KOPT-K1 (cell line): ENCODE measurements around the gene CIT.
"Not testable (repeated sequence)": the region's sequence is repeated elsewhere in the genome, so short reads cannot be mapped to it uniquely, and the experiment has no call there.

ENCODE experiments used
- H3K27ac ChIP-seq: fragments of 200-600 bp; sonication (generic); 2 replicates; pipeline ENCODE4 v1.5.1; 2016; ENCODE audit warnings: antibody characterized with exemption, mild to moderate bottlenecking, low read depth, low read length; ENCODE audit not compliant: poor library complexity, severe bottlenecking
- H3K36me3 ChIP-seq: fragments of 200-600 bp; sonication (generic); 2 replicates; pipeline ENCODE4 v1.5.1; 2017; ENCODE audit warnings: antibody characterized with exemption, mild to moderate bottlenecking, low read length, moderate library complexity; ENCODE audit not compliant: insufficient read depth
- H3K9me3 ChIP-seq: fragments of 200-600 bp; sonication (generic); 2 replicates; pipeline ENCODE4 v1.5.1; 2017; ENCODE audit warnings: antibody characterized with exemption, low read length, mild to moderate bottlenecking; ENCODE audit not compliant: insufficient read depth, poor library complexity, severe bottlenecking

CIT gene

GRCh38 chr12:119720349-119720748, 156.8 kb downstream of the CIT start:
- peaks cover 91% of the 10 kb centered on the region for H3K36me3 ChIP-seq
- no peaks in the 10 kb centered on the region for H3K9me3 ChIP-seq

GRCh38 chr12:119718141-119718540, 159.0 kb downstream of the CIT start:
- no peak overlapping the region for H3K27ac ChIP-seq
- H3K9me3 ChIP-seq, result no peaks in the 10 kb centered on the region
- peaks cover 98% of the 10 kb centered on the region for H3K36me3 ChIP-seq

More at GRCh38 chr12:119720349-119720748, 156.8 kb downstream of the CIT start:
- no peak overlapping the region for H3K27ac ChIP-seq

GRCh38 chr12:119715268-119715620, 161.9 kb downstream of the CIT start:
- Histone ChIP-seq H3K9me3 (no peaks in the 10 kb centered on the region), H3K27ac (no peak overlapping the region), H3K36me3 (peaks cover 98% of the 10 kb centered on the region)

GRCh38 chr12:119714614-119715267, 162.4 kb downstream of the CIT start:
- Histone ChIP-seq H3K27ac (no peak overlapping the region), H3K36me3 (peaks cover 98% of the 10 kb centered on the region), H3K9me3 (no peaks in the 10 kb centered on the region)

- H3K36me3 ChIP-seq, result peaks cover 98% of the 10 kb centered on the region
- H3K27ac ChIP-seq, result no peak overlapping the region
- H3K9me3 ChIP-seq, result no peaks in the 10 kb centered on the region
Measured at GRCh38 chr12:119713551-119714031, 163.5 kb downstream of the CIT start.

- H3K27ac ChIP-seq, result no peak overlapping the region
- H3K9me3 ChIP-seq, result no peaks in the 10 kb centered on the region
- peaks cover 98% of the 10 kb centered on the region for H3K36me3 ChIP-seq
Measured at GRCh38 chr12:119712721-119713120, 164.4 kb downstream of the CIT start.

GRCh38 chr12:119711693-119712092, 165.4 kb downstream of the CIT start:
- H3K9me3 ChIP-seq, result no peaks in the 10 kb centered on the region
- H3K36me3 ChIP-seq, result peaks cover 100% of the 10 kb centered on the region
- no peak overlapping the region for H3K27ac ChIP-seq

- peaks cover 100% of the 10 kb centered on the region for H3K36me3 ChIP-seq
- H3K9me3 ChIP-seq, result no peaks in the 10 kb centered on the region
- no peak overlapping the region for H3K27ac ChIP-seq
Measured at GRCh38 chr12:119710965-119711551, 166.1 kb downstream of the CIT start.

GRCh38 chr12:119710374-119710964, 166.7 kb downstream of the CIT start:
- H3K9me3 ChIP-seq, result no peaks in the 10 kb centered on the region
- H3K27ac ChIP-seq, result no peak overlapping the region
- peaks cover 99% of the 10 kb centered on the region for H3K36me3 ChIP-seq

GRCh38 chr12:119706427-119706826, 170.7 kb downstream of the CIT start:
- H3K27ac ChIP-seq, H3K9me3 ChIP-seq: not testable (repeated sequence)
- peaks cover 98% of the 10 kb centered on the region for H3K36me3 ChIP-seq

GRCh38 chr12:119705182-119705581, 171.9 kb downstream of the CIT start:
- peaks cover 96% of the 10 kb centered on the region for H3K36me3 ChIP-seq
- H3K9me3 ChIP-seq, result no peaks in the 10 kb centered on the region
- no peak overlapping the region for H3K27ac ChIP-seq

GRCh38 chr12:119704065-119704747, 172.9 kb downstream of the CIT start:
- no peaks in the 10 kb centered on the region for H3K9me3 ChIP-seq
- peaks cover 96% of the 10 kb centered on the region for H3K36me3 ChIP-seq
- no peak overlapping the region for H3K27ac ChIP-seq

- Histone ChIP-seq H3K9me3 (no peaks in the 10 kb centered on the region), H3K36me3 (peaks cover 96% of the 10 kb centered on the region), H3K27ac (no peak overlapping the region)
Measured at GRCh38 chr12:119700078-119700477, 177.0 kb downstream of the CIT start.

- no peak overlapping the region for H3K27ac ChIP-seq
- peaks cover 95% of the 10 kb centered on the region for H3K36me3 ChIP-seq
- no peaks in the 10 kb centered on the region for H3K9me3 ChIP-seq
Measured at GRCh38 chr12:119699199-119699760, 177.8 kb downstream of the CIT start.

- no peaks in the 10 kb centered on the region for H3K9me3 ChIP-seq
- H3K27ac ChIP-seq, result no peak overlapping the region
- H3K36me3 ChIP-seq, result peaks cover 95% of the 10 kb centered on the region
Measured at GRCh38 chr12:119696943-119697342, 180.2 kb downstream of the CIT start.
